Activated CD8-positive, alpha-beta memory T cell treated with anti-CD3 and anti-CD28 coated beads for 36 hours (primary cell): ENCODE measurements around the gene CLCN6. TPM values are rescaled to one million over a fixed set of nuclear protein-coding genes. Genes with fewer than 3 reads are reported as not detected.

Source experiments
- CTCF ChIA-PET: fragments of 350-600 bp; sonication (Branson Sonifier 250); formaldehyde crosslinking; loops from one replicate; lab custom pipeline; 2021; ENCODE audit warnings: antibody characterized with exemption; lab: Charles Lee
- POLR2A ChIA-PET: fragments of 350-600 bp; sonication (Branson Sonifier 250); formaldehyde crosslinking; loops from one replicate; lab custom pipeline; 2021; ENCODE audit warnings: antibody characterized with exemption; lab: Charles Lee
- total RNA-seq, 2 experiments: library from RNA; stranded (reverse); gene quantifications; one replicate each; pipeline ENCODE4 v1.2.3, GENCODE V29; 2021

The CLCN6 gene
- total RNA-seq, 2 experiments from 2014 or later: 9.7 to 10.5 TPM

DNA sequence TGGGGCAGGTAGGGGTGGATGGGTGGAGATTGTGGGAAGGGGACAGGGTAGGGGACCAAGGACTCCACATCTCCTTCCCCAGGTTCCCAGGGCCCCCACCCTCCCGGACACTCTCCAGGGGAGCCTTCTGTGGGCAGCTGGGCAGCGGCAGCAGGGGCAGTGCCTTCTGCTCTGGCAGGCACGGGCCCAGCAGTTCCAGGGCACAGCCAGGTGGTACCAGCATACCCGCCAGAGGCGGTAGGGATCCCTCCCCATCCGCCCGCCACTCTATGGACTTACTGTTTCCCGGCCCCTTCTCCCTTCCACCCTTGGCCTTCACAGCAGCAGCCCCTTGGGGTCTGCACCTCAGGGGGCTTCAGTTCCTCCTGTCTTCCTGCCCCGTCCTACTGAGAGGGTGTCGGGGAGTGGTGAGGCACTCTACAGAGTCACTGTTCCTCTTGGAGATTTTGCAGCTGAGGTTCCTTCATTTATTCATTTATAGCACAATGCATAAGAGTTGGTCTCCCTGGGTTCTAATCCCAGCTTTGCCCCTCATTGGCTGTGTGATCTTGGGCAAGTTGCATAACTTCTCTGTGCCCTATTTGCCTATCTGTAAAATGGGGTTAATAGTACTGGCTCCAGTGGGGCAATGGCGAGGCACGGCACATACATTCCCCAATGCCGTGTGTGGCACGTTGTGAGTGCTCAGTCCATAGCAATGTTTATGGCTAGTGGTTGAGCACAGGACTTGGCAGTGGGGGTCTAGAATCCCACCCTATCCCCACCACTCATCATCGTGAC, 27.0 kb upstream of the CLCN6 start:
- ChIA-PET CTCF (no interaction called here), POLR2A (no interaction called here)

DNA sequence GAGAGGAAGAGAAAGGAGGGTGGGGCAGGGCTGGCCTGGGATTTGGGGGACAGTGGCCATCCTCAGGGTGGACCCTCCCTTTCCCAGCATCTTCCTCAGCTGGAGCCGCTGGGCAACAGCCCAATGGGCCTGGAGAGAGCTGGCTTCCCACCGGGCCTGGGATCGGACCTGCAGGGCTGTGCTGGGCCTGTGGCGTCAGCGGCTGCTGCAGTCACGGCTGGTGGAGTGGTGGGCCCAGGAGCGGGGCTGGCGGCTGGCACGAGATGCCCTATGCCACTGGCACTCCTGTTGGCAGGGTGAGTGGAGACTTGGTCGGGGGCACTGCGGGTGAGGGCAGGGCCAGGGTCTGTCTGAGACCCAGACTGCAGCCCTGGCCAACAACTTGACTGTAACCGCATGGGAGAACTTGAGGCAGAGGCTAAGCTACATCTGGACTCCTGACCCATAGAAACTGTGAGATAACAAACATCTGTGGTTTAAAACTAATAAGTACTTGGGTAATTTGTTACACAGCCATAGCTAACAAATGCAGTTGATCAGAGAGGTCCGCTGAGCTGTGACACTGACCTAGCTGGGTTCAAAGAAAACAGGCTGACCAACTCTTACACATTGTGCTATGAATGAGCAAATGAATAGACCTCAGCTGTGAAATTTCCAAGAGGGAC, 26.1 kb upstream of the CLCN6 start:
- ChIA-PET CTCF (no interaction called here), POLR2A (no interaction called here)

DNA sequence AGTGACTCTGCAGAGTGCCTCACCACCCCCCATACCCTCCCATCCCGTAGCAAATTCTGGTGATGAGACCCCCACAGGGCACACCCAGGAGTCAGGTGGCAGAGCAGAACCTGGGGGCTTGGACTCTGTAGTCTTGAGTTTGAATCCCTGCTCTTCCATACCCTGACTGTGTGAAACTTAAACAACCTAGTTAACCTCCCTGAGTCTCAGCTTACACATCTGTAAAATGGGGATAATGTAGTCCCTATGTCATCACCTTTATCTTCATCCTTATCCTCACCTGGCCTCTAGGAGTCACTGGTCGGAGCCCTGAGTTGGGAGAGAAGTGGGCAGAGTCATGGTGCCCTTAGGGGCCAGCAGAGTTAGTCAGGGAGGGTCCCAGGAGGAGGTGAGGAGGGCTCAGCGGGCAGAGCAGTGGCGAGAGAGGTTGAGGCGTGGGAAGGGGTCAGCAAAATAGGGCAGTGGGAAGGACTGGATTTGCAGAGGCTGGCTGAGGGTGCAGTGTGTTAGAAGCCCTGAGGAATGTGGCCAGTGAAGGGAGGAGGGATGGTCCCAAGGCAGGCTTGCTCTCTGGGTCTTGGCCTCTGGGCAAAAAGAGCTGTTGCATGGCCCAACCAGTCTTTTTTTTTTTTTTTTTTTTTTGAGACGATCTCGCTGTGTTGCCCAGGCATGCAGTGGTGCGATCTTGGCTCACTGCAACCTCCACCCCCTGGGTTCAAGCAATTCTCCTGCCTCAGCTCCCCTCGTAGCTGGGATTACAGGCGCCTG, 25.4 kb upstream of the CLCN6 start:
- CTCF ChIA-PET: interaction anchor here (0.6 to 1.0 kb wide), 2 partner anchors 9 to 62 kb away, joined by 3 to 5 read pairs; no protein-coding TSS in a partner anchor
- POLR2A ChIA-PET: interaction anchor here (0.6 kb wide), 1 partner anchor 140 kb away, joined by 5 read pairs; no protein-coding TSS in a partner anchor

DNA sequence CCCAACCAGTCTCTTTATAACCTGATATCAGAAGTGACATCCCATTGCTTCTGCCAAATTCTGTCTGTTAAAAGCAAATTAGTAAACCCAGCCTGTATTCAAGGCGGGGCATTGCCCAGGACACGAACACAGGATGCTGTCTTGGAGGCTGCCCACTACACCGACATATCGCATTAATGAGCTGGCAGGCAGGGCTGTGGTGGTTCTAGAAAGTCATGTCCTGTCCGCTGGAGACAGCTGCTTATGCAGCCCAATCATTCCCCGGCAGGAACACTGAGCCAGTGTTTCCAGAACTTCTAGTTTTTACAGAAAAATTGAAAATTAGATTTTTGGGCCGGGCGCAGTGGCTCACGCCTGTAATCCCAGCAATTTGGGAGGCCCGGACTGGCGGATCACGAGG, 24.7 kb upstream of the CLCN6 start:
- ChIA-PET CTCF (interaction anchor here (1.0 kb wide), 1 partner anchor 62 kb away, joined by 3 read pairs; no protein-coding TSS in a partner anchor), POLR2A (no interaction called here)

DNA sequence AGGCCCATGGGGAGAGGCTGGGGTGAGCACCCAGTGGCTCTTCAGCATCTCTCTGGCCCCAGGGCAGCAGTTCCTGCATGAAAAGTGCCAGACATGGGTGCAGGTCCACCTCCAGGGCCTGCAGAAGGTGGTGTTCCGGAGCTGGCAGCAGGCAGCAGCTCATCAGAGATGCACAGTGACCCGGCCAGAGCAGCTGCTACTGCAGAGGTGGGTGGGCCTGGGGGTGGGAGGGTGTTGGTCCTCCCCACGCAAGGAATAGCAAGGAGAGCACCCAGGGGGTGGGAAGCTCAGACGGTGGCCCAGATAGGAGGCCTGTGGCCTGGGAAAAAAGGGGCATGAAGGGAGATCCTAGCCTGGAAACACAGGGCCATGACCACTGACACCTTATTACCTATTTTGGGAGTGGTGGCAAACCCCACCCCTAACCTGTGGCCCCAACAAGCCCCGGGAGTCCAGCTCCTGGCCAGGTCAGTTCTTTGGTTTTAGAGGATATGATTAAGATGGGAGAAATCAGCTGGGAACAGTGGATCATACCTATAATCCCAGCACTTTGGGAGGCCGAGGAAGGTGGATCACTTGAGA, 23.8 kb upstream of the CLCN6 start:
- ChIA-PET POLR2A (no interaction called here), CTCF (interaction anchor here (1.5 kb wide), 1 partner anchor 32 kb away, joined by 4 read pairs; no protein-coding TSS in a partner anchor)

DNA sequence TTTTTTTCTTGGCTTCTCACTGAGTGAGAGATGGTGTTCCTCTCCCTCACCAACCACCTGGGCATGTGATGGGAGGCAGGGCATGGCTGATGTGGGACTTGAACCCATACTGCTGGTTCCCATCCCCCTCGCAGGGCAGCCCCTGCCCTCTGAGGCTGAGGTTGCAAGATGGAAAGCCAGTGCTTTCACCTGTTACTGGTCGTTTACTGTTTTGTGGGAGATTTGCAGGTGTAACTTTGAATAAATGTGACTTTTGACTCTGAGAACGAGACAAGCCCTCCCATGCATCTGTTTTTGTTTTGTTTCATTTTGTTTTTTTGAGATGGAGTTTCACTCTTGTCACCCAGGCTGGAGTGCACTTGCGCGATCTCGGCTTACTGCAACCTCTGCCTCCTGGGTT, 22.4 kb upstream of the CLCN6 start:
- ChIA-PET POLR2A (no interaction called here), CTCF (no interaction called here)

DNA sequence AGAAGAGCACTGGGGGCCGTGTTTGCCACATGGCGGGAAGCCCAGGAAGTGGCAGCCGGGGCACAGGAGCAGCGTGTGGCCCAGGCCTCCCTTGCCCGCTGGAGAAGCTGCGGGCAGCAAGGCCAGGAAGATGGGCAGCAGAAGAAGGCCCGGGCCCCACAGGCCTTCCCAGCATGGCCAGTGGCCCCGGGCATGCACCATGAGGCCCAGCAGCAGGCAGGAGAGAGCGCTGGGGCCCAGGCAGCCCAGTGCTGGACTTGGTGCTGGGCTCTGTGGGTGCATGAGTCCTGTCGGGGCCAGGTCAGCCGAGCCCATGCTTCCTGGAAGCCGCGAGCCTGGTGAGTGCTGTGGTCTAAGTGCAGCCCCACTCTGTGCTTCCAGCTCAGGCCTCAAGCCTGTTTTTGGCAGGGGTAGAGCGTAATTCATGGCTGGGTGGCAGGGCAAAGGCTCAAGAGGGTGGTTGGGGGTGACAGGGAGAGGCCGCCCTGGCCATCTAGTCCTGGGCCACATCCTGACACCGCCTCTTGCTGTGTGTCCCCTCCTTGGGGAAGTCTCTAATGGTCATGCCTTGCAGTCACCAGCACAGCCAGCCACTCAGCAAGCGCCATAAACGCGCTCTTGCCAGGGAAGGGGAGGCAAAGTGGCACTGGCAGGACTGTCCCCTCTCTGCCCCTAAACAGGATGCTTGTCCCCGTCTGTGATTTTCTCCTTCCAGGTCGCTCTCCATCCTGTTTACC, 21.6 kb upstream of the CLCN6 start:
- ChIA-PET POLR2A (no interaction called here), CTCF (interaction anchor here (0.8 to 1.4 kb wide), 6 partner anchors 9 to 402 kb away, joined by 3 to 5 read pairs (median 3); no protein-coding TSS in a partner anchor)

DNA sequence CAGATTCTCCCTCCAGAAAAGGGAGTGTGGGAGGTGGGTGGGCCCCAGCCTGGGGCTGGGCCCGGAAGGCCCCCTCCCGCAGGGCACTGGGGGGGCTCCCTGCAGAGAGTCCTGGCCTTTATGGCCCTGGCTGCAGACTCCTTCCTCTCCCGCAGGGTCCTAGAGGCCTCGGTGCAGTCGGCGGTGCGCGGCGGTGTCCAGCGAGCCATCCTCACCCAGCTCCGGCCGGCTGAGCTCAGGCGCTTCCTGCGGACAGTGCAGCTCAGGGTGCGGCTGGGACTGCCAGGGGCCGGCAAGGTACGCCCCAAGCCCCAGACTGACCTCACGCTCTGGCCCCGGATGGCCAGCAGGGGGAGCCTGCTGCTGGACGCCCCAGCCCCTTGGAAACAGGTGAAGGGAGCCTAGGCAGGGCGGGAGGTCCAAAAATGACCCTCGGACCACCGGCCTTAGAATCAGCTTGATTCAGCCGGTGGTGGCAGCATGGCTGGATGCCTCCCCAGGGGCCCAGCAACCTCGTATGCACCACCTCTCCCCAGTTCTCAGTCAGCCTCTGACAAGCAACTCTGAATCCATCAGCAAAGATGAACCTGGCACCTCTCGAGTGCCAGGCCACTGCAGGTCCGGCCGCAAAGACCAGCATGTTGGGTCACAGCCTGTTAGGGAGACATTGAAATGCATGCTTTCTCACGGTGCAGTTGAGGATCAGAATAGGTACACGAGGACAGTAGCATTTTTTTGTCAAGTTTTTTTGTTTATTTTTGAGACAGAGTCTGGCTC, 20.8 kb upstream of the CLCN6 start:
- ChIA-PET CTCF (interaction anchor here (0.8 to 1.4 kb wide), 7 partner anchors 9 to 402 kb away, joined by 3 to 5 read pairs (median 3); no protein-coding TSS in a partner anchor), POLR2A (no interaction called here)

DNA sequence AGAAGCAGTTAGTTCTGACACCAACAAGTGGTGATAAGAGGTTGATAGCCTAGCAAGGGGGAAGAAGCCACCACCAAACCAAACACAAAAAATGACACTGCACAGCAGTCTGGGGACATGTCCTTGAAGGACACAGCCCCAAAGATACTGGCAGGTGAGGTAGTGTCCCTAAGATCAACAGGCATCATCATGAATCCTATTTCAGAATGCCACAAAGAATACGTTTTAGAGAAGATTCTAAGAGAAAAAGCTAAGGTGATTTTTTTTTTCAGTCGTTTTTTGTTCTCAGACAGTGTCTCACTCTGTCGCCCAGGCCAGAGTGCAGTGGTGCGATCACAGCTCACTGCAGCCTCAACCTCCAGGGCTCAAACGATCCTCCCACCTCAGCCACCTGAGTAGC, 19.8 kb upstream of the CLCN6 start:
- POLR2A ChIA-PET: no interaction called here

DNA sequence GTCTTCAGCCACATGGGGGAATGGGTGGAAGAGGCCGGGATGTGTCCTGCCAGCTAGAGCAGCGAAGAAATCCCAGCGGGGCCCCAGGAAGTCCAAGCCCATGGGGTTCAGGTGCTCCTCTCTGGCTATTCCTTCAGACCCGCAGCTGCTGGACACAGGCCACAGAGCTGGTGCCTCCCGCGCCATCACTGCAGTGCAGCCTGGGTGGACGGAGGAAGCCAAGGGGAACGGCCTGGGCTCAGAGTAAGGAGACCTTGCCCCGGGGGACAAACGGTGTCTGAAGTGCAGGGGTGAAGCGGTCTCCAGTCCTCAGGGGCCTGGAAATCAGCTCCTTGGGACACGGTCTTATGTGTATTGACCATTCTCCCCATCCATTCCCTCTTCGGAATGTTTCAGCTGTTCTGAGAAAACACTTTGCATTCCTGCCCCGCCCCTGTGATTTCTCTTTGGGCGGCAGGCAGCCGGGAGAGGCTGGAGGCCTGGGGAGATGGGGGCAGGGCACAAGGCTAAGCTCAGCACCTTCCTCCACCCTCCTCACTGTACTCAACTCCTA, 18.7 kb upstream of the CLCN6 start:
- ChIA-PET CTCF (no interaction called here), POLR2A (interaction anchor here (1.3 kb wide), 1 partner anchor 121 kb away, joined by 5 read pairs; no protein-coding TSS in a partner anchor)

More for the DNA sequence above, 19.8 kb upstream of the CLCN6 start:
- CTCF ChIA-PET: interaction anchor here (0.7 to 1.0 kb wide), 2 partner anchors 16 to 183 kb away, joined by 3 to 5 read pairs; no protein-coding TSS in a partner anchor

DNA sequence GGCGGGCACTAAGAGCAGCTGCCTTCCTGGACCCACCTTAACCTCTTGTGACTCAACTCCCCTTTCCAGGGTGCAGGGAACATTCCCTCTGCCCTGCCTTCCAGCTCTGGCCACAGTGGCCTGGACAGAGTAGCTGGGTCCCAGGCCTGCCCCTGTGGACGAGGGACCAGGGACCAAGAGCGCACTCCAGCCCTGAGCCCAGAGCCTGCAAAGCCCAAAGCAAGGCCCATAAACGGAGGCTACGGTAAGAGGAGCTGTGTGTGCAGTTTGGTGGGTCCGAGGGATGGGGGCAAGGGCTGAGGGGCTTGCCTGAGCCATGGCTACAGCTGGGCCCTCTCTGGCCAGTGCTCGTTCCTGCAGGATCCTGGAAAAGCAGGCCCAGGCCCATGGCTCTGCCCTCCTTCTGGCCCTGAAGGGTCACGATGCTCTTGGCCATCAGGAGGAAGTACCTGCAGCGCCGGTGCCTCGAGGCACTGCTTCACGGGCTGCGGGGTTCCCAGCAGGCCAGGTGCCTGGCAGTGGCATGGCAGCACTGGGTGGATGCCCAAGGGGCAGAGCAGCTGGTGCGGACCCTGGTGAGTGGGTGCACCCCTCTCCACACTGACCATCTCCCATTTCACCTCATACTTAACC, 18.1 kb upstream of the CLCN6 start:
- CTCF ChIA-PET: no interaction called here
- POLR2A ChIA-PET: interaction anchor here (1.3 kb wide), 1 partner anchor 120 kb away, joined by 5 read pairs; no protein-coding TSS in a partner anchor

DNA sequence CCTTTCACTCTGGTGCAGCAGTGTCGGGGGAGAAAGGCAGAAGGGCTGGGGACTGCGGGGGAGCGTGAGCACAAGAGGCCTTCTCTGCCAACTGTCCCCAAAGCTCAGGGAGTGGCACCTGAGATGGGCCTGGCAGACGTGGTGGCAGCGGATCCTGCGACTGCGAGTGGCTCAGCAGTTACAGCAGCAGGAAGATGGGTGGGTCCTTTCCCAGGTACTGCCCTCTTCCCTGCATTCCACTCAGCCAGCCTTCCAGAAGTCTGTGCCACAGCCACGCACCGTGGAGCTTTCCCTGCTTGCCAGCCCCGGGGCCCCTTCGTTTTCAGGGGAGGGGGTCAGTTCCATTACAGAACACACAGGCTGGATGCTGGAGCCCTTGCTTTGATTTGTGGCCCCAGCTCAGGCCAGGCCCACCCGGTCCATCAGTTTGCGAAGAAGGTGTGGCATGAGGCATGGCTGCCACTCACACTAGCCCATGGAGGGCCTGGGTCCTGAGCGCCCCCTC, 17.4 kb upstream of the CLCN6 start:
- POLR2A ChIA-PET: interaction anchor here (1.3 kb wide), 1 partner anchor 119 kb away, joined by 5 read pairs; no protein-coding TSS in a partner anchor

DNA sequence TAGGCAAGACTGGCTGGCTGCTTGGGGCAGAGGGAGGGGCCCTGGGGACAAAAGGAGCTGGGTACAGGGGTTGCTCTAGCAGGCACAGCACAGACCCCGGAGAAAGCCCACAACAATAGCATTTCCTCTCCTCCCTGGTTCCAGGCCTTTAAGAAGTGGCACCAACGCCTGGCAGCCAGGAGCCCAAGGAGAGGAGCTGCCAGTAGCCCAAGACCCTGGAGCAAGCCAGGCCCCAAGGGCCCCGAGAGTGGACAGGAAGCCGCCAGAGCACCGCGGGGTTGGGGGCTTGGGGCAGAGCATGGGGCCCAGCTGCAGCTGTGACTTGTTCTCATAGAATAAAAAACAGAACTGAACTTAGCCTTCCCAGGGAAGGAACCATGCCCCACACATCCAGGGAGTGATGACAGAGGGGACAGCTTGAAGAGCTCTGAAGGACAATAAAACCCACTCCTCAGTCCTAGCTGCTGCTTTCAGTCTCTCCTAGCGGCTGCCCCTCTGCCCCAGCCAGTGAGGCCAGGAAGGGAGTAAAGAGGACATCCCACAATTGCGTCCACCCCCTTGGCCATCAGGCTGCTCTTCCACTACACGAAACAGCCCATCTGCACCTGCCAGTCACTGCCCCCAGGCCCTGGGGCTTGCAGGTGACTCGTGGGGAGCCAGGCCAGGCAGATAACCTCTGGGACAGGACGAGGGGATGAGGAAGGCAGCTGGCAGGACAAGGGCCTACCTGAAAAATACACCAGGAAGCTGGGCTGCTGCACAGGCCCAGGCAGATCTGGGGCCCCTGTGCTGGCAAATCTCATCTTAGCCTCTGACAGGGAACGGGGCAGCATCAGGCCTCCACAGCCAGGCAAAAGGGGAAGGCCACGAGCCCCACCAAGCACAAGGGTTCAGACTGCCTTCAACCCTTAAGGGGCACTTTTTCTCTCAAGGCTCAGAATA, 16.6 kb upstream of the CLCN6 start:
- CTCF ChIA-PET: no interaction called here
- POLR2A ChIA-PET: no interaction called here

More for the DNA sequence above, 17.4 kb upstream of the CLCN6 start:
- CTCF ChIA-PET: no interaction called here

DNA sequence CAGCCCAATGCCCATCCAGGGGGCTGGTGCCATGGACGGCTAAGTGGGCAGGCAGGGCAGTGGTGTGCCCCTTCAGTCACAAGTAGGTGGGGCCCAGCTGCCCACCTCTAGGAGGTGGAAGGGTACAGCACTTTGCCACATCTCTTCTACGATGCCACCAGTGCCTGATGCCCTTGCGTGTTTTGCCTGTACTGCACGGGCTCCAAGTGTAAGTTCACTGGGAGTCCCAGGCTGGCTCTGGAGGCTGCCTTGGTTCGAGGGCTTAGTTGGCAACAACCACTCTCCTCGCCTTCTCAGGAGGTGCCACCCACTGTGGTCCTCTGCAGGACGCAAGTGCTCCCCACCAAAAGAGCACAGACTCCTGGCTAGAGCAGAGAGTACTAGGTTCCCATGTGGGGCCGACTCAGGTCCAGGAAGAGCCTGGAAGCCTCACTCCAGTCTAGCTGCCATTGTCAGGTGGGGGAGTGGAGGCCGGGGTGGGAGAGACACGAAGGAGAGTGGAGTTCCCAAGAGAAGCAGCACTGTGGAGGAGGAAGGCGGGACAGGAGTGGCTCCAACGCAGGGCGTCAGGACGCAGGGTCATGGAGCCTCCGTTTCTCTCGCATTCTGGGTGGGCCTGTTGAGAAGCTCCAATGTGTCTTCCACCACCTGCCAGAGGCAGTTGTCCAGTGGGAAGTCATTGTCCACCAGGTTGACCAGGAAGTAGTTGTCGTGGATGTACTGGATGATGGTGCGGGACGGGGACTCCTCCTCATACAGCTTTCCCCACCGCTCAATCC, 15.7 kb upstream of the CLCN6 start:
- CTCF ChIA-PET: no interaction called here
- POLR2A ChIA-PET: no interaction called here
